HEK293 (cell line): Measurements from ENCODE around the gene INPP5F.

Experiments used
- CTCF ChIA-PET: fragments of 350-600 bp; formaldehyde crosslinking; extraction: SDS; loops from one replicate; lab custom pipeline; 2021; ENCODE audit warnings: antibody characterized with exemption; lab: Yijun Ruan, JAX
- POLR2A ChIA-PET: fragments of 300-600 bp; formaldehyde crosslinking; extraction: SDS; loops from one replicate; lab custom pipeline; 2020; ENCODE audit warnings: antibody characterized with exemption, inconsistent platforms; lab: Yijun Ruan, JAX
- H3K27ac ChIP-seq: fragments of 200-500 bp; sonication (Bioruptor generic); 2 replicates; pipeline ENCODE4 v1.5.1; 2014; ENCODE audit warnings: low read depth, low read length, control low read depth, inconsistent platforms; ENCODE audit errors: extremely low read depth
- H3K36me3 ChIP-seq, 2 experiments: fragments of 200-500 bp in 1 of 2; sonication (Bioruptor generic) in 1 of 2; 1 replicate in 1 of 2; 2 replicates in 1 of 2; pipeline ENCODE4 v1.5.1; 2014 to 2017; ENCODE audit warnings: inconsistent platforms in 2 of 2, low read length in 2 of 2; ENCODE audit not compliant: control insufficient read depth in 2 of 2, insufficient read depth in 1 of 2
- H3K4me1 ChIP-seq: fragments of 200-500 bp; sonication (Bioruptor generic); 2 replicates; pipeline ENCODE4 v1.5.1; 2014; ENCODE audit warnings: mild to moderate bottlenecking, low read length, inconsistent platforms; ENCODE audit not compliant: control insufficient read depth, insufficient read depth
- H3K4me3 ChIP-seq: 2 replicates; pipeline ENCODE4 v1.5.1; 2011; ENCODE audit warnings: low read depth, mild to moderate bottlenecking, control low read depth, low read length, moderate library complexity
- H3K9me3 ChIP-seq: fragments of 200-500 bp; sonication (Bioruptor generic); 2 replicates; pipeline ENCODE4 v1.5.1; 2014; ENCODE audit warnings: low read depth, low read length, inconsistent platforms; ENCODE audit not compliant: control insufficient read depth, insufficient read depth
- SALL2 ChIP-seq: fragments of 450-650 bp; formaldehyde crosslinking; IDR thresholded peaks from 2 replicates; pipeline ENCODE4 v1.5.0; 2017; ENCODE audit warnings: missing biosample characterization, mild to moderate bottlenecking, missing genetic modification characterization, borderline replicate concordance
- ZBTB17 ChIP-seq: fragments of 450-650 bp; formaldehyde crosslinking; IDR thresholded peaks from 2 replicates; pipeline ENCODE4 v1.5.1; 2016; ENCODE audit warnings: missing biosample characterization, missing genetic modification characterization
- ZBTB48 ChIP-seq: fragments of 450-650 bp; formaldehyde crosslinking; IDR thresholded peaks from 2 replicates; pipeline ENCODE4 v1.5.1; 2016; ENCODE audit warnings: missing biosample characterization, missing genetic modification characterization
- ZBTB8A ChIP-seq: fragments of 450-650 bp; formaldehyde crosslinking; IDR thresholded peaks from 2 replicates; pipeline ENCODE4 v1.5.1; 2016; ENCODE audit warnings: missing biosample characterization, missing genetic modification characterization
- ZNF362 ChIP-seq: fragments of 450-650 bp; formaldehyde crosslinking; IDR thresholded peaks from 2 replicates; pipeline ENCODE4 v1.5.1; 2016; ENCODE audit warnings: missing biosample characterization, missing genetic modification characterization
- ZNF660 ChIP-seq: fragments of 450-650 bp; IDR thresholded peaks from 2 replicates; pipeline ENCODE4 v1.5.1; 2018; ENCODE audit warnings: missing biosample characterization, mild to moderate bottlenecking, missing genetic modification characterization
- ZNF707 ChIP-seq: fragments of 450-650 bp; formaldehyde crosslinking; IDR thresholded peaks from 2 replicates; pipeline ENCODE4 v1.5.1; 2016; ENCODE audit warnings: missing biosample characterization, missing genetic modification characterization
- TF ChIP-seq, protein P1 (sequence below): fragments of 450-650 bp; formaldehyde crosslinking; IDR thresholded peaks from 2 replicates; pipeline ENCODE4 v1.5.1; 2017; ENCODE audit warnings: missing biosample characterization, missing genetic modification characterization
- TF ChIP-seq, protein P2 (sequence below): fragments of 450-650 bp; formaldehyde crosslinking; optimal IDR thresholded peaks from 2 replicates; pipeline ENCODE3; 2016; ENCODE audit warnings: missing biosample characterization, mild to moderate bottlenecking, missing genetic modification characterization

The INPP5F gene

GRCh38 chr10:119872860-119873681, 147.2 kb downstream of the INPP5F start (continued):
- TF ChIP-seq ZNF707 (tag by site-specific recombination) (no peak), ZBTB48 (tag by site-specific recombination) (0 out of 2 replicates have a peak, but pooled peaks have one; percentile 24), ZNF660 (peak; percentile 87; the same call in 1 of the 2 replicates), ZBTB17 (tag by site-specific recombination) (0 out of 2 replicates have a peak, but pooled peaks have one; percentile 9), ZBTB8A (tag by site-specific recombination) (peak; percentile 85)
- TF ChIP-seq, protein P1, sequence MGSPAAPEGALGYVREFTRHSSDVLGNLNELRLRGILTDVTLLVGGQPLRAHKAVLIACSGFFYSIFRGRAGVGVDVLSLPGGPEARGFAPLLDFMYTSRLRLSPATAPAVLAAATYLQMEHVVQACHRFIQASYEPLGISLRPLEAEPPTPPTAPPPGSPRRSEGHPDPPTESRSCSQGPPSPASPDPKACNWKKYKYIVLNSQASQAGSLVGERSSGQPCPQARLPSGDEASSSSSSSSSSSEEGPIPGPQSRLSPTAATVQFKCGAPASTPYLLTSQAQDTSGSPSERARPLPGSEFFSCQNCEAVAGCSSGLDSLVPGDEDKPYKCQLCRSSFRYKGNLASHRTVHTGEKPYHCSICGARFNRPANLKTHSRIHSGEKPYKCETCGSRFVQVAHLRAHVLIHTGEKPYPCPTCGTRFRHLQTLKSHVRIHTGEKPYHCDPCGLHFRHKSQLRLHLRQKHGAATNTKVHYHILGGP, result no peak
- TF ChIP-seq, protein P2, sequence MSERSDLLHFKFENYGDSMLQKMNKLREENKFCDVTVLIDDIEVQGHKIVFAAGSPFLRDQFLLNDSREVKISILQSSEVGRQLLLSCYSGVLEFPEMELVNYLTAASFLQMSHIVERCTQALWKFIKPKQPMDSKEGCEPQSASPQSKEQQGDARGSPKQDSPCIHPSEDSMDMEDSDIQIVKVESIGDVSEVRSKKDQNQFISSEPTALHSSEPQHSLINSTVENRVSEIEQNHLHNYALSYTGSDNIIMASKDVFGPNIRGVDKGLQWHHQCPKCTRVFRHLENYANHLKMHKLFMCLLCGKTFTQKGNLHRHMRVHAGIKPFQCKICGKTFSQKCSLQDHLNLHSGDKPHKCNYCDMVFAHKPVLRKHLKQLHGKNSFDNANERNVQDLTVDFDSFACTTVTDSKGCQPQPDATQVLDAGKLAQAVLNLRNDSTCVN (tag by site-specific recombination), result peak; percentile 76

- ChIA-PET CTCF (interaction anchor here (0.6 kb wide), 1 partner anchor 19 kb away, joined by 3 read pairs; no protein-coding TSS in a partner anchor), POLR2A (no interaction called here)
- no peak overlapping the region for H3K4me3 ChIP-seq
- no peaks in the 10 kb centered on the region for H3K4me1 ChIP-seq
- H3K36me3 ChIP-seq, result no peaks in the 10 kb centered on the region
- H3K9me3 ChIP-seq, result no peaks in the 10 kb centered on the region
- no peak for TF ChIP-seq SALL2
- TF ChIP-seq ZNF362 (tag by site-specific recombination), result no peak
- H3K27ac ChIP-seq, result no peak overlapping the region
These were observed 152.7 kb downstream of the INPP5F start for GRCh38 chr10:119878524-119878923.
